Posterior vena cava (tissue), 2 donors: ENCODE data around the gene IFFO2. TPM values are rescaled to one million over a fixed set of nuclear protein-coding genes. Genes with fewer than 3 reads are reported as not detected.

Experiments
- DNase-seq: peaks from one replicate; pipeline ENCODE4 v3.0.0-alpha.2; 2020; ENCODE audit warnings: low spot score
- intact Hi-C, 2 donors: fragments of 100-400 bp; cut with DNase I; formaldehyde crosslinking; loops; one replicate each; pipeline versions ENCODE4 v1.14.1 to v1.14.2; 2022 to 2023
- total RNA-seq, 2 donors: library from RNA; stranded (reverse); fragmentation: NEBNext Ultra II Directional; extraction: Animal tissue kit (Norgen Biotek cat#: 25700); gene quantifications; one replicate each; pipeline ENCODE4 v1.2.1, GENCODE V29; 2021
- donor health status: DM: yes; HTN: yes; CAD: no.
- donor health status: DM: yes; HTN: yes; CAD: no.

IFFO2 gene
- total RNA-seq, 2 donors from 2014 or later, result 12.1 to 12.2 TPM

DNA sequence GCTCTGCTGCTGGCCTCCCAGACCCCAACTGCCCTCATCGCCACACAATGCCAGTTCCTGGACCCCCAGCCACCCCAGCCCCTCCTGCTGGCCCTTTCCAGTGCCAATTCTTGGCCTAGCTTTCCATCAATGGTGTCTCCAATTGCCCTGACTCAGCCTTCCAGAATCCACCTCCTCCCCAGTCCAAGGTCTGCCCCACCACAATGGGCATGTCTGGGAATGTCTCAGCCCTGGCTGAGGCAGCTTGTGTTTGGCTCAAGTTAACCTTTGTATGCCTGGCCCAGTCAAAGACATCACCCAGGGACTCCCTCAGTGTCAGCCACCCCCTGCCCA, 70.5 kb downstream of the IFFO2 start:
- intact Hi-C loops, result loop anchor here in 1 of 2 donors (10.0 kb wide), 1 partner anchor 1609 kb away; no protein-coding TSS in a partner anchor
- no peak for DNase-seq

DNA sequence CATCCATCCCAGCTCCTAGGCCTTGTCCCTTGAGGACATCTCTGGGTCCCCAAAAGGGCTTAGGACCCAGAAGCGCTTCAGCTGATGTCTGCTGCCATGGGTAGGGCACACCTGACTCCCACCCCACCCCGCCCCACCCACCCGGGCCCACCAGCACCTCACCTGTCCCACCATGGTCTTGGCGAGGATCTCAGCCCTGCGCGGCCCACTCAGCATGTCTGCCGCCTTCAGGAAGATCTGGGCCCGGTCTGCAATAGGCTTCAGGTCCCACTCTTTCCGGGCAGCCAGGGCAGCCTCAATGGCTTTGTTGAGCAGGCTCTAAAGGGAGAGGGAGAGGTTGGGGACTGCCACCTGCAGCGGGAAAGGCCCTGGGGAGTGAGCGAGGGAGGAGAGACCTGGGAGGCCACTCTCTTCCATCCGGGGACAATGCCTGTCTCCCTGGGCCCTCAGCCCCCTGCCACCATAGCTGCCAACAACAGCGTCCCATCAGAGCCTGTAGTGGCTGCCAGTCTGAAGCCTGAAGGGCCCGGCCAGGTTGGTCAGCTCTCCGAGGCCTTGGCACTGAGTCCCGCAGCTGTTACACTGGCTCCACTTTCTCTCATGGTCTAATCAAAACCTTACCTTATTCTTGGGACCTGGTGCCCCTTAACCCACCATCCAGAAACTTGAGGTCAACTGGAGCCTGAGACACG, 71.0 kb downstream of the IFFO2 start:
- intact Hi-C loops, result loop anchor here in 1 of 2 donors (10.0 kb wide), 1 partner anchor 1609 kb away; no protein-coding TSS in a partner anchor
- no peak for DNase-seq

DNA sequence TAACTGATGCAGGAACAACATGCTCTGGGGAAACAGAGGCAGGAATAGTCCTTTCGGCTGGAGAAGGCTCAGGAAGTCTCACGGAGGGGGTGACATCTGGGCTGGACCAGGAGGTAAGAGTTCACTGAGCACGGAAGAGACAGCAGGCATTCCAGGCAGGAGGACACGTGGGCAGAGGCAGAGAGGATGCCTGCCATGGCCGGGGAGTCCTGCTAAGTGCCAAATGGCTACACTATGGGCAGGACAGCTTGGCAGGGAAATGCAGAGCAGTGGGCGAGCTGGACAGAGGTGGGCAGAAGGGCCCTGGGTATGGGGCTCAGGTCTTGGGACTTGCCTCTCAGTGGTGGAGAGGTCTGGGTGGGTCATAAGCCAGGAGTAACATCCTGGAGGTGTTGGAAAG, 71.7 kb downstream of the IFFO2 start:
- DNase-seq, result no peak
- intact Hi-C loops, result loop anchor here in 1 of 2 donors (10.0 kb wide), 1 partner anchor 1610 kb away; no protein-coding TSS in a partner anchor

DNA sequence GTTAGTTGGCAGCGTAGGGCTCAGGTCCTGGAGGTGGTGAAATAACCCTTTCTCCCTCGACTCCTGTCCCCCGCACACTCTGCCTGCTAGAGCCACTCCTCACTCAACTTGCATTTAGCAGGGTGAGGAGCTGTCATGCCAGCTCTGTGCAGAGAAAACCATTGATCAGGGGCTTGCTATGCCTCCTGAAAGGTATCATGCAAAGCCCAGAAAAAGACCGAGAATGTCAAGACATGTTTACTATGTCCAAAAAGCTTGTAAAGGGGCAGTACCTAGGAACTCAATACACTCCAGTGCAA, 72.1 kb downstream of the IFFO2 start:
- no peak for DNase-seq
- intact Hi-C loops, result loop anchor here in 1 of 2 donors (10.0 kb wide), 1 partner anchor 1610 kb away; no protein-coding TSS in a partner anchor

DNA sequence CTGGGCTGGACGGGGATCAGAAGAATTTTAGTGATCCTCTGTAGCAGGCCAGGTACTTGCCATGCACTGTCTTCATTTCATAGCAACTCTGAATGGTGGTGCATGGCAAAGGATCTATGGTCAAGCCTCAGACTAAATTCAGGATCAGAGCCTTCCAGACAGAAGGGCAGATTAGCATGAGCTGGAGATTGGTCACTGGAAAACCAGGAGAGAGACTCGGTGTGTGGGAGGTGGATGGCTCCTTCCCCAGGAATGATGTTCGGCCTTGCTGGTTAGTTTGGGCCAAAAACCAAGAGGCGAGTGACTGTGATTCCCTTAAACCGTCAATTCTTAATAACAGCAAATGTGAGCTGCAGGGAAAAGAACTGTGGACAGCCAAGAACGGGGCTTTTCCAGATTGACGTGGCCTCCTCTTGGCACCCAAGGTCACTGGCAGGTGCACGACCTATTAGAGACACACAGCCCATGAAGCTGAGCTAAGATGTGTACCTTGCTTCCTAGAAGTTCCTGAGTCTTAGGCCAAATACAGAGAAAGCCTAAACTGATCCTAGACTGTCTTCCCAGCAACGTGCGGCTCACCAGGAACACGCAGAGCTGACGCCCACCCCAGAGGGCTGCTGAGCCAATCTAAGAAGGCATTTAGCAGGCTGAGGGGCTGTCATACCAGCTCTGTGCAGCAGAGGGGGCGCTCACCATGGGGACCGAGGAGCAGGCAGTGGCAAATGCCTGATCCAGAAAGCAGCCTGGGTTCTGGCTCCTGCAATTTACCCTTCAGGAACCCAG, 72.6 kb downstream of the IFFO2 start:
- intact Hi-C loops, result loop anchor here in 1 of 2 donors (10.0 kb wide), 1 partner anchor 1611 kb away; no protein-coding TSS in a partner anchor
- peak; percentile 92 for DNase-seq

DNA sequence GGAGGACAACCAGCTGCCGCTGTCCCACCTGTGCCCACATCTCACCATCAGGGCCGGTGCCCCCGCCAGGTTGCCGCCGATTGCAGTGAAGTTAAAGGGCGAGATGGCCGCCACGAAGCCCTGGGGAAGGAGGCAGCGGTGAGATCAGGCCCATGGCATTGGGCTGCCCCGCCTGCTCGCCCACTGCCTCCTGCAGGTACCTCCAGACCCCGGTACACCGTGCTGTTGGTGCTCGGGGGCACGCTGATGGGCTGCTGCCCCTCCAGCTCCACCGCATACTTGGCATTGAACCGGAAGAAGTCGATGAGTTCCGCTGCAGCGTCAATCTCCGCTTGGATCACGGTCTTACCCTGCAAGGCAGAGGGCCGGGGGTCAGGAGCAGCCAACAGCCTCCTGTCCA, 73.4 kb downstream of the IFFO2 start:
- intact Hi-C loops, result loop anchor here in 1 of 2 donors (10.0 kb wide), 1 partner anchor 1612 kb away; no protein-coding TSS in a partner anchor
- no peak for DNase-seq

DNA sequence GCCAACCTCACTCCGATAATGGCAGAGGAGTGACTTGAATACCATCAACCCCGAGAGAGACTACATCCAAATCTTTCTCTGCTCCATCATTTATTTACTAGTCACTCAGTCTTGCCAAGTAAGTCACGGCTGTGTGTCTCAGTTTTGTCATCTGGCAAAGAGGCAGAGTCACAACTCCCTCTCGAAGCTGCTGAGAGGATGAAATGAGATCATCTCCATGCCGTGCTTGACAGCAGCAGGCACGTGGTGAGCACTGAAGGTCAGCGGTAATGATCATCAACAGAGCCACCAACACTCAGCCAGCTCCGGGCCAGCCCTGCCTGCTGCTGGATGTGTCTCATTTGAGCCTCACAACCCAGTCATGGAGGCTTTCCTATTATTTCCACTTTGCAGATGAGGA, 74.0 kb downstream of the IFFO2 start:
- peak; percentile 88 for DNase-seq
- intact Hi-C loops, result loop anchor here in 1 of 2 donors (10.0 kb wide), 1 partner anchor 1612 kb away; no protein-coding TSS in a partner anchor

- intact Hi-C loops, result loop anchor here in 1 of 2 donors (10.0 kb wide), 1 partner anchor 1613 kb away; no protein-coding TSS in a partner anchor
- DNase-seq, result no peak
These were observed 74.6 kb downstream of the IFFO2 start for GRCh38 chr1:18881642-18882431.

- intact Hi-C loops, result loop anchor here in 1 of 2 donors (10.0 kb wide), 1 partner anchor 1614 kb away; no protein-coding TSS in a partner anchor
- DNase-seq, result no peak
These were observed 75.3 kb downstream of the IFFO2 start for GRCh38 chr1:18881164-18881563.

- intact Hi-C loops, result loop anchor here in 1 of 2 donors (10.0 kb wide), 1 partner anchor 1614 kb away; no protein-coding TSS in a partner anchor
These were observed 75.9 kb downstream of the IFFO2 start for GRCh38 chr1:18880585-18880984.

GRCh38 chr1:18879791-18880309, 76.6 kb downstream of the IFFO2 start:
- intact Hi-C loops, result loop anchor here in 1 of 2 donors (10.0 kb wide), 1 partner anchor 1615 kb away; no protein-coding TSS in a partner anchor

More at GRCh38 chr1:18880585-18880984, 75.9 kb downstream of the IFFO2 start:
- no peak for DNase-seq

DNA sequence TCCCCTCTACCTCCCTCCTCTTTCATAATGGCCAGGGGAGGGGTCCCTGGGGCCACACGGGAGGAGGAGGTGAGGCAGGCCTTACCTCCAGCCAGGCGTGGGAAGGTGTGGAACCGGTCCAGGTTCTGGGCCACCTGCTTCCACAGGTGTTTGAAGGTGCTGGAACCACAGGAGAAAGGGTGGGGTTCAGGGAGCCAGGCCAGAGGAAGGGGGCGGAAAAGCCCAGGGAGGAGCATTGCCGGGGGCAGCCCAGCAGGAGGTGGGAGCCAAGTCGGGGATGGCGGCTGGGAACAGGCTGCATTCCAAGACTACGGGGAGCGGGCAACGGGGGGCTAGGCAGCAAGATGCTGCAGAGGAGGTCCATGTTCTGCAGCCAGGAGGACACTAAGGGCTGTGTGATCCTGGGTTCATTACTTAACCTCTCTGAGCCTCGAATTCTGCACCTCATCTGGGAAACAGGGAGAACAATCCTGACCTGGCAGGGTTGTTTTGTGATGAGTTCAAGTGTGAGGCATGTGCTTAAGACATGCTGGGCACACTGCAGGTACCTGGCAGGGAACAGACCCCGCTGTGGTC, 77.2 kb downstream of the IFFO2 start:
- DNase-seq, result no peak
- intact Hi-C loops, result no loop called here

More at GRCh38 chr1:18879791-18880309, 76.6 kb downstream of the IFFO2 start:
- DNase-seq, result no peak

DNA sequence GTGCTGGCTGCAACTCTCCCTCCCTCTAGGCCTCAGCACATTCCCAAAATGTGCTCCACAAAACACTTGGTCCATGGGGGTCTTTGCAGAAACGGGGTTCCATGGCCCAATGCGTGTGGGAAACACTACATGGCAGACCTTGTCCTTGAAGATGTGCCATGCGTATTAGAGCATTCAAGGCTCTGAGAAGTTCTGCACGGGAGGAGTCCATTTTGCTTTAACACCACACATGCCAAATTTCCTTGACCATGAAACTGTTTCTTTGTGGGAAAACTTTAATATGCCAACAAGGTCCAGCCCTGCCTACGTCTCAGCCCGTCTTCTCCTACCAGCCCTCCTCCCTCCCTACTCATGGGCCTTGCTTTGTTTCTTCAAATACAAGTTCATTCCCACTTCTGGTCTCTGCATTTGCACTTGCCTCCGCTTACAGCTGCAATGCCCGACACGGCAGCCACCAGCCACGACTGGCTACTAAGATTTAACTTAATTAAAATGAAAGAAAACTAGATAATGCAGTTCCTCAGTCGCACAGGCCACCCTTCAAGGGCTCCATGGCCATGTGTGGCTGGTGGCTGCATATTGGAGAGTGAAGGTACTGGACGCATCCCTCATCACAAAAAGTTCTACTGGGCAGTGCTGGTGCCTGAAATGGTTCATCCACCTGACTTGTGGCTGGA, 77.8 kb downstream of the IFFO2 start:
- intact Hi-C loops, result no loop called here
- DNase-seq, result no peak

DNA sequence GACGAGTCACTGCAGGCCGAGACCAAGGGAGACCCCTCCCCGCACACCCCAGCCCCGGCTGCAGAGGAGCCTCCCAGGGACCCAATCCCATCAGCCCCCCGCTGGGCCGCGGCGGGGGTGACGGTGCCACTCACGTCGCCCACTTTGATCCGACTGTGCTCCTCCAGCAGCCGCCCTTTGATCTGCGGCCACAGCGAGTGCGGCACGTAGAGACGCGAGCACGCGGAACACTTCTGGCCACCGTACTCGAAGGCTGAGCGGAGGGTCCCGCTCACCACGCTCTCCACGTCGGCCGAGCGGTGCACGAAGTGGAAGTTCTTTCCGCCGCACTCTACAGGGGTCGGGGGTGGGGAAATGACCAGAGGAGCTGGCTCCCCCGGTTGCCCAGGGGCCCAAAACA, 79.2 kb downstream of the IFFO2 start:
- no peak for DNase-seq
- intact Hi-C loops, result no loop called here

- intact Hi-C loops, result no loop called here
These were observed 80.3 kb downstream of the IFFO2 start for GRCh38 chr1:18876210-18876609.

GRCh38 chr1:18875796-18876128, 80.7 kb downstream of the IFFO2 start:
- intact Hi-C loops, result no loop called here
- no peak for DNase-seq

More at GRCh38 chr1:18876210-18876609, 80.3 kb downstream of the IFFO2 start:
- DNase-seq, result no peak

GRCh38 chr1:18875107-18875795, 81.2 kb downstream of the IFFO2 start:
- DNase-seq, result peak; percentile 95
- intact Hi-C loops, result no loop called here

GRCh38 chr1:18874600-18874999, 81.9 kb downstream of the IFFO2 start:
- no peak for DNase-seq
- intact Hi-C loops, result loop anchor here (5.0 kb wide), 1 partner anchor 277 kb away; no protein-coding TSS in a partner anchor
